Endometrial microvascular endothelial cells (primary cell): ENCODE data around the gene KCNQ1OT1. TPM values are rescaled to one million over a fixed set of nuclear protein-coding genes. Genes with fewer than 3 reads are reported as not detected.

Experiments used
- in situ Hi-C: cut with HindIII; loops from 2 replicates; pipeline ENCODE4 v1.10.0; 2017; ENCODE audit warnings: low sequenced_read_pairs, low pct_unique_long_range_greater_than_20kb; ENCODE audit errors: inconsistent ontology term
- total RNA-seq: library from RNA; depleted of rRNA; stranded (reverse); fragments of >200 nt; gene quantifications from one replicate; pipeline ENCODE4 v1.2.3, GENCODE V29; 2015; ENCODE audit errors: inconsistent ontology term

Gene KCNQ1OT1
- total RNA-seq, 1 donor from 2014 or later, result 0.09 TPM

- in situ Hi-C loops, result no loop called here
Observed at GRCh38 chr11:2561696-2562581, 137.9 kb downstream of the KCNQ1OT1 start.

- in situ Hi-C loops, result no loop called here
Observed at GRCh38 chr11:2559527-2560311, 140.1 kb downstream of the KCNQ1OT1 start.

- in situ Hi-C loops, result no loop called here
Observed at GRCh38 chr11:2558861-2559526, 140.8 kb downstream of the KCNQ1OT1 start.

- in situ Hi-C loops, result no loop called here
Observed at GRCh38 chr11:2558397-2558796, 141.4 kb downstream of the KCNQ1OT1 start.

Other genes with a start within 250 kb of the KCNQ1OT1 start
- gene CDKN1C, start 185.8 kb upstream of the KCNQ1OT1 start, total RNA-seq, result not detected
- gene PHLDA2, start 229.4 kb upstream of the KCNQ1OT1 start, total RNA-seq, result 17.7 TPM